Measurements from ENCODE around the gene VCL.

DNA sequence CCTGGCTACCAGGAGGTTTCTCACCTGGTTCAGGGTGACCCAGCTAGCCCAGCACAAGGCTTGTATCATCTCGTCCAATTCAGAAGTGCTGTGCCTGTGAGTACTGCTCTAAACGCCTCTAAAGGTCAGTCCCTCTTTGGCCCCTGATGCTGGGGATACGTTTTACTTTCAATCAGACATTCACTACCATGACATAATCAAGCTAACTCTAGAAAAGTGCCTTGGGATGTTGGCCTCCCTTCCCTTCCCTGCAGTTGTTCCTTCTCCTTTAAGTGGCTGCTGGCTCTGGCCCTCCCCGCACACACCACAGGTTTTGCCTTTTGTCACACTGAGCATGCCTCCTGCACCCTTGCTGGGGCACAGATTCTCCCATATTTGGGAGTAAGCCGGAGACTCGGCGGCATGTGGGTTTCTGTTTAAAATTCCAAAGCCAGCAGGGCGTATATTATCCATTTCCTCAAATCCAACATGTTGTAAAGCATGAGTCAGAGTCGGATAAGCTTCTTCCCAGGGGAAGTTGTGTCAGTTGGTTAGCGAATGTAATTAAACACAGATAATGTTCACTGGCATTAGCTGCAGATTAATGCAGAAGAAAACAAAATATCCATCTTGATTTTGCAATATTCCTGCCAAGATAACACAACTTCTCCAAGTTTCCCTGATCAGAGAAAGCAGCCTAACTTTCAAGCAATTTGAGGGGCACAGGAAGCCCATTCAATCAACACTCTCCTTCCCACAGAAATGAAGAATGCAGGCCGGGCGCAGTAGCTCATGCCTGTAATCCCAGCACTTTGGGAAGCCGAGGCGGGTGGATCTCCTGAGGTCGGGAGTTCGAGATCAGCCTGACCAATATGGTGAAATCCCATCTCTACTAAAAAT, 31.8 kb upstream of the VCL start:
- TF ChIP-seq RAD21 (IDR thresholded peaks at IDR 0.05 in 1 of 2, conservative IDR thresholded peaks at IDR 0.05 in 1 of 2; ENCODE audit: low read depth in 2 of 2, low read length in 2 of 2), result peak in 1 of 2 experiments; percentile 11; a peak in 1 of 4 replicates
- TF ChIP-seq, protein P1, sequence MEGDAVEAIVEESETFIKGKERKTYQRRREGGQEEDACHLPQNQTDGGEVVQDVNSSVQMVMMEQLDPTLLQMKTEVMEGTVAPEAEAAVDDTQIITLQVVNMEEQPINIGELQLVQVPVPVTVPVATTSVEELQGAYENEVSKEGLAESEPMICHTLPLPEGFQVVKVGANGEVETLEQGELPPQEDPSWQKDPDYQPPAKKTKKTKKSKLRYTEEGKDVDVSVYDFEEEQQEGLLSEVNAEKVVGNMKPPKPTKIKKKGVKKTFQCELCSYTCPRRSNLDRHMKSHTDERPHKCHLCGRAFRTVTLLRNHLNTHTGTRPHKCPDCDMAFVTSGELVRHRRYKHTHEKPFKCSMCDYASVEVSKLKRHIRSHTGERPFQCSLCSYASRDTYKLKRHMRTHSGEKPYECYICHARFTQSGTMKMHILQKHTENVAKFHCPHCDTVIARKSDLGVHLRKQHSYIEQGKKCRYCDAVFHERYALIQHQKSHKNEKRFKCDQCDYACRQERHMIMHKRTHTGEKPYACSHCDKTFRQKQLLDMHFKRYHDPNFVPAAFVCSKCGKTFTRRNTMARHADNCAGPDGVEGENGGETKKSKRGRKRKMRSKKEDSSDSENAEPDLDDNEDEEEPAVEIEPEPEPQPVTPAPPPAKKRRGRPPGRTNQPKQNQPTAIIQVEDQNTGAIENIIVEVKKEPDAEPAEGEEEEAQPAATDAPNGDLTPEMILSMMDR (IDR thresholded peaks at IDR 0.05; ENCODE audit: control extremely low read depth in 1 of 3, insufficient read depth in 1 of 3, low read depth in 1 of 3, low read length in 3 of 3), result no peak
- no peak for TF ChIP-seq SIN3A (conservative IDR thresholded peaks at IDR 0.05 in 1 of 2, IDR thresholded peaks at IDR 0.05 in 1 of 2; ENCODE audit: low read depth in 1 of 2, low read length in 2 of 2)
- TF ChIP-seq BRCA1 (IDR thresholded peaks at IDR 0.05; ENCODE audit: low read depth, low read length), result no peak
- no peak; the same call in 1 of the 2 replicates for TF ChIP-seq CEBPB (IDR thresholded peaks at IDR 0.05; ENCODE audit: low read depth, low read length)
- TF ChIP-seq POLR2A (IDR thresholded peaks at IDR 0.05; ENCODE audit: control extremely low read depth in 1 of 2, low read depth in 2 of 2, low read length in 2 of 2), result peak; percentile 71 to 96
- TF ChIP-seq EP300 (IDR thresholded peaks at IDR 0.05; ENCODE audit: borderline replicate concordance in 1 of 2, low read depth in 2 of 2, low read length in 2 of 2), result peak in 1 of 2 experiments; percentile 97; a peak in 1 of 3 replicates
- TF ChIP-seq, protein P2, sequence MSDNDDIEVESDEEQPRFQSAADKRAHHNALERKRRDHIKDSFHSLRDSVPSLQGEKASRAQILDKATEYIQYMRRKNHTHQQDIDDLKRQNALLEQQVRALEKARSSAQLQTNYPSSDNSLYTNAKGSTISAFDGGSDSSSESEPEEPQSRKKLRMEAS (IDR thresholded peaks at IDR 0.05), result peak; percentile 78
- TF ChIP-seq ATF3 (IDR thresholded peaks at IDR 0.05; ENCODE audit: insufficient read depth, low read depth, low read length), result no peak
- TF ChIP-seq JUND (IDR thresholded peaks at IDR 0.05; ENCODE audit: low read length), result peak; percentile 93
- peak; percentile 21; the same call in 1 of the 2 replicates for TF ChIP-seq JUN (IDR thresholded peaks at IDR 0.05; ENCODE audit: low read depth, low read length)
- peak; percentile 76 for TF ChIP-seq SP1 (IDR thresholded peaks at IDR 0.05; ENCODE audit: low read depth, low read length)

All from H1 (cell line).